KMS-11 (cell line): ENCODE results near the gene LILRA6.

Experiments
- H2AFZ ChIP-seq: fragments of 200-600 bp; sonication (generic); 2 replicates; pipeline ENCODE4 v1.6.1; 2016; ENCODE audit warnings: antibody characterized with exemption, mixed run types, low read depth
- H3K27ac ChIP-seq: fragments of 200-600 bp; sonication (generic); 2 replicates; pipeline ENCODE4 v1.6.1; 2016; ENCODE audit warnings: mild to moderate bottlenecking, mixed run types
- H3K27me3 ChIP-seq: fragments of 200-600 bp; sonication (generic); 2 replicates; pipeline ENCODE4 v1.6.1; 2017; ENCODE audit warnings: mild to moderate bottlenecking, low read depth, mixed run types, moderate library complexity; ENCODE audit not compliant: insufficient read depth
- H3K36me3 ChIP-seq: fragments of 200-600 bp; sonication (generic); 2 replicates; pipeline ENCODE4 v1.6.1; 2017; ENCODE audit warnings: mild to moderate bottlenecking, mixed run types; ENCODE audit not compliant: insufficient read depth
- H3K4me1 ChIP-seq: fragments of 200-600 bp; sonication (generic); 2 replicates; pipeline ENCODE4 v1.6.1; 2016; ENCODE audit warnings: mild to moderate bottlenecking, low read depth, mixed run types; ENCODE audit not compliant: poor library complexity, severe bottlenecking
- H3K4me2 ChIP-seq: fragments of 200-600 bp; sonication (generic); 2 replicates; pipeline ENCODE4 v1.7.0; 2016; ENCODE audit warnings: mild to moderate bottlenecking, mixed run types
- H3K4me3 ChIP-seq: fragments of 200-600 bp; sonication (generic); IDR thresholded peaks from 2 replicates; pipeline ENCODE4 v1.6.1; 2017; ENCODE audit warnings: low read depth, low read length, mixed read lengths; ENCODE audit not compliant: insufficient read depth
- H3K79me2 ChIP-seq: fragments of 200-600 bp; sonication (generic); 2 replicates; pipeline ENCODE4 v1.6.1; 2016; ENCODE audit warnings: low read depth, mixed run types; ENCODE audit not compliant: insufficient read depth
- H3K9ac ChIP-seq: fragments of 200-600 bp; sonication (generic); 2 replicates; pipeline ENCODE4 v1.6.1; 2016; ENCODE audit warnings: mild to moderate bottlenecking, mixed run types
- H4K20me1 ChIP-seq: fragments of 200-600 bp; sonication (generic); 2 replicates; pipeline ENCODE4 v1.6.1; 2016; ENCODE audit warnings: mild to moderate bottlenecking, mixed run types; ENCODE audit not compliant: insufficient read depth
- CTCF ChIP-seq: fragments of 200-600 bp; sonication (generic); conservative IDR thresholded peaks from 2 replicates; pipeline ENCODE4 v1.6.1; 2017; ENCODE audit warnings: low read depth, mild to moderate bottlenecking, antibody characterized with exemption, low read length, moderate library complexity, mixed read lengths

Gene LILRA6

DNA sequence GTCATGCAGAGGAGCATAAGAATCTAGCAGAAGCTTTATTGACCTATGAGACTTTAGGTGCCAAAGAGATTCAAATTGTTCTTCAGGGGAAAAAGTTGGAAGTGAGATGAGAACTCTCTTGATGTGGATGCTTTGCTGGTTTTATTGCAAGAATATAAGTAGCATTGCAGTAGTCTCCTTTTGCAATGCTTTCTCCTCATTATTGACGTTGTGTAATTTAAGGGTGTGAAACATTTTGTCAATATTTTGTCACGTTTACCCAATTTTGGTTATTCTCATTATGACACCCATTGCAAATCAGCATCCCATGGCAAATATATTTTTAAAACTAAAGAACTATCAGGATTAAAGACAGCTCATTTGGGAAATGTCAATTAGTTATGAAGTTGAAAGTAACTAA lies 26.3 kb upstream of the LILRA6 start:
- no peak for TF ChIP-seq CTCF
- no peaks in the 10 kb centered on the region for H3K36me3 ChIP-seq
- H4K20me1 ChIP-seq: no peaks in the 10 kb centered on the region
- no peak overlapping the region for H3K9ac ChIP-seq
- no peak overlapping the region for H3K4me2 ChIP-seq
- no peak overlapping the region for H2AFZ ChIP-seq
- H3K4me1 ChIP-seq: no peaks in the 10 kb centered on the region
- H3K4me3 ChIP-seq: no peak overlapping the region
- H3K79me2 ChIP-seq: no peaks in the 10 kb centered on the region
- H3K27me3 ChIP-seq: peaks cover 30% of the 10 kb centered on the region
- H3K27ac ChIP-seq: no peak overlapping the region

DNA sequence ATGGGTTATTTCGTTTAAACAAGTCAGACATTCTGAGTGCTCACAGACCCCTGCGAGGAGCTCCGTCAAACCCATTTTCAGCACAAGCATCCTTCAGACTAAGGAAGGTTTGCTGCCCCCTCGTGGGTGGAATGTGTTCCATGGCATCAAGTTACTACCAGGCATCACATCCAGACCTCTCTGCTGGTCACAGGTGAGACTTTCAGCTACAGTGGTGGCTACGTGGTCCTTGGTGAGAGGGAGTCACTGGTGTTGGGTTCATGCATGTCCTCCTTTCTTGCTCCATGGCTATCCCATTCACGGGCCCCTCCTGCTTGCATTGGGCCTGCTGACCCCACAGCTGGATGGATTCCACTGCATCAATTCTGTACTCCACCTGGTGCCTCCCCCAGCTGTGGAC lies 23.5 kb upstream of the LILRA6 start:
- Histone ChIP-seq H3K36me3 (no peaks in the 10 kb centered on the region), H3K79me2 (no peaks in the 10 kb centered on the region), H4K20me1 (no peaks in the 10 kb centered on the region), H3K4me2 (no peak overlapping the region), H3K9ac (no peak overlapping the region), H3K27ac (no peak overlapping the region), H3K4me1 (no peaks in the 10 kb centered on the region), H3K4me3 (no peak overlapping the region), H3K27me3 (peaks cover 14% of the 10 kb centered on the region), H2AFZ (no peak overlapping the region)
- peak; percentile 79 for TF ChIP-seq CTCF

DNA sequence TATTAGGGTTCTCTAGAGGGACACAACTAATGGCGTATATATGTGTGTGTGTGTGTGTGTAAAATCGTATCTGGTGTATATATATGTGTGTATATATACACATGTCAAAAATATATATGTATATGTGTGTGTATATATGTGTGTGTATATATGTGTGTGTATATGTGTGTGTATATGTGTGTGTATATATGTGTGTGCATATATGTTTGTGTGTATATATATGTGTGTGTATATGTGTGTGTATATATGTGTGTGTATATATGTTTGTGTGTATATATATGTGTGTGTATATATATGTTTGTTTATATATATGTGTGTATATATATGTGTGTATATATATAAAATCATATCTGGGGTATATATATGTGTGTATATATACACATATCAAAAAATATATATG lies 19.9 kb upstream of the LILRA6 start:
- H3K4me1 ChIP-seq: no peaks in the 10 kb centered on the region
- H3K4me3 ChIP-seq: no peak overlapping the region
- H3K79me2 ChIP-seq: no peaks in the 10 kb centered on the region
- no peak overlapping the region for H3K4me2 ChIP-seq
- H3K36me3 ChIP-seq: no peaks in the 10 kb centered on the region
- H3K27ac ChIP-seq: no peak overlapping the region
- H3K9ac ChIP-seq: no peak overlapping the region
- no peak for TF ChIP-seq CTCF
- peaks cover 31% of the 10 kb centered on the region for H3K27me3 ChIP-seq
- no peaks in the 10 kb centered on the region for H4K20me1 ChIP-seq
- no peak overlapping the region for H2AFZ ChIP-seq

DNA sequence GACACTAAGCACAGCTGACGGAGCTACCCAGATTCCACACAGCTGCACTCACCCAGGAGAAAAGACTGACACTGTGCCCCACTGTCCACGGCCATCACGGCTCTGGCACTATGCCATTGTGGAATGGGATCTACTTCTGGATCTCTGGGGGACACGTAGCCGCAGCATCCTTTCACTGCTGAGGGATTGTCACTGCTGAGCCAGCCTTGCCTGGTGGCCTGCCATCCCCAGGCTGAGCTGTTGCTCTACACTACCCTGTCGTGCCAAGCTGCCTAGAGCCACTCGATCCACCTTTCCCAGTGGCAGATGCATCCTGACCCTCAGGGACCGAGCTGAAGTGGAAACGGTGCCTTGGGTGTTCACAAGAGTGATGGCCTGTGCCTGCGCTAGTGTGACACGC lies 19.5 kb upstream of the LILRA6 start:
- no peak for TF ChIP-seq CTCF
- no peaks in the 10 kb centered on the region for H3K4me1 ChIP-seq

GRCh38 chr19:54257116-54257480 lies 14.5 kb upstream of the LILRA6 start, which contains the start of gene LILRB5:
LILRB5 (minus strand) TSS chr19:54257273; CDS start chr19:54257193, 80 bp downstream.
- H3K4me2 ChIP-seq: no peak within 1 kb of the TSS
- H4K20me1 ChIP-seq: no peaks in the 10 kb centered on the region
- TF ChIP-seq CTCF: no peak
- no peaks in the 10 kb centered on the region for H3K4me1 ChIP-seq
- no peaks in the 10 kb centered on the region for H3K36me3 ChIP-seq
- H3K9ac ChIP-seq: no peak within 1 kb of the TSS
- H3K79me2 ChIP-seq: no peaks in the 10 kb centered on the region
- H3K27ac ChIP-seq: no peak within 1 kb of the TSS
- no peak within 1 kb of the TSS for H2AFZ ChIP-seq
- no peak within 1 kb of the TSS for H3K4me3 ChIP-seq
- H3K27me3 ChIP-seq: peaks cover 64% of the 10 kb centered on the region

More for the DNA sequence above, 19.5 kb upstream of the LILRA6 start:
- no peaks in the 10 kb centered on the region for H3K36me3 ChIP-seq
- no peaks in the 10 kb centered on the region for H4K20me1 ChIP-seq
- no peaks in the 10 kb centered on the region for H3K79me2 ChIP-seq
- H3K4me2 ChIP-seq: no peak overlapping the region
- H3K27me3 ChIP-seq: peaks cover 34% of the 10 kb centered on the region
- no peak overlapping the region for H3K9ac ChIP-seq
- no peak overlapping the region for H3K27ac ChIP-seq
- no peak overlapping the region for H2AFZ ChIP-seq
- H3K4me3 ChIP-seq: no peak overlapping the region
